Fibroblast of lung (primary cell): ENCODE data around the gene CCL19.

Source experiments
- CTCF ChIP-seq, 2 donors: IDR thresholded peaks in 1 of 2; conservative IDR thresholded peaks in 1 of 2; 1 replicate in 1 of 2; 2 replicates in 1 of 2; pipeline ENCODE4 v1.5.1; 2011 to 2012; ENCODE audit warnings: low read length in 2 of 2, control low read depth in 1 of 2, inconsistent platforms in 1 of 2, low read depth in 1 of 2, mild to moderate bottlenecking in 1 of 2
- EZH2 ChIP-seq: IDR thresholded peaks from 2 replicates; pipeline ENCODE4 v1.5.1; 2012; ENCODE audit warnings: low read length, control low read depth, mild to moderate bottlenecking; ENCODE audit errors: missing control alignments

GRCh38 chr9:34710023-34710422, 18.9 kb upstream of the CCL19 start, which contains the start of gene CCL21:
- TF ChIP-seq CTCF (conservative IDR thresholded peaks at IDR 0.05 in 1 of 2, IDR thresholded peaks at IDR 0.05 in 1 of 2; ENCODE audit: low read depth in 1 of 2, low read length in 2 of 2) (no peak), EZH2 (no peak)
